Measurements from ENCODE around the gene ARMC9. TPM values are rescaled to one million over a fixed set of nuclear protein-coding genes. Genes with fewer than 3 reads are reported as not detected.
A peak's percentile ranks its signal among the peaks of the same experiment; 100 is the strongest.

Gene ARMC9
- total and polyA plus RNA-seq, 8 donors: 4.5 to 114 (median 11.0) TPM

DNA sequence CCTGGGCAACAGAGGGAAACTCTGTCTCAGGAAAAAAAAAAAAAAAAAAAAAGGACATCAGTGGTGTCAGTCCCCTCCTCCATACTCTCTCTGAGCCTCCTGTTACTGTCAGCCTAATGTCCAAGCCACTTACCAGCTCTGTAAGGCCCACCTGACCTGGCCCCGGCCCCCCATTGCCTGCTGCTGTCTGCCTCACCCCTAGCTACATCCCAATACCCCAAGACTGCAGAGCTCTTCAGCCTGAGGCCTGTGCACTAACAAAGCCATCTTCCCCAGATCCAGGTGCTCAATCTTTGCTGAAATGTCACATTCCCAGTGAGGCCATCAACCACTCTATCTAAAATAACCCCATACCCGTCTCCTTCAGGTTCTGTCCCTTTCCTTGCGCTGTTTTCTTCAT is 5.7 kb downstream of the ARMC9 start:
- Histone ChIP-seq H3K27ac (peak overlapping the region in 1 of 5 donors; percentile 58), H3K4me1 (peaks cover 3 to 37% (median 15%) of the 10 kb centered on the region in 4 donors), H3K4me3 (no peak overlapping the region), H3K36me3 (peaks cover 0 to 28% (median 19%) of the 10 kb centered on the region in 4 donors), H3K9me3 (no peaks in the 10 kb centered on the region), H3K27me3 (no peaks in the 10 kb centered on the region)
- TF ChIP-seq POLR2A (IDR thresholded peaks at IDR 0.05): no peak
- TF ChIP-seq POLR2AphosphoS5 (IDR thresholded peaks at IDR 0.05): no peak
- no peak for TF ChIP-seq EP300 (IDR thresholded peaks at IDR 0.05)
- TF ChIP-seq, protein P1, sequence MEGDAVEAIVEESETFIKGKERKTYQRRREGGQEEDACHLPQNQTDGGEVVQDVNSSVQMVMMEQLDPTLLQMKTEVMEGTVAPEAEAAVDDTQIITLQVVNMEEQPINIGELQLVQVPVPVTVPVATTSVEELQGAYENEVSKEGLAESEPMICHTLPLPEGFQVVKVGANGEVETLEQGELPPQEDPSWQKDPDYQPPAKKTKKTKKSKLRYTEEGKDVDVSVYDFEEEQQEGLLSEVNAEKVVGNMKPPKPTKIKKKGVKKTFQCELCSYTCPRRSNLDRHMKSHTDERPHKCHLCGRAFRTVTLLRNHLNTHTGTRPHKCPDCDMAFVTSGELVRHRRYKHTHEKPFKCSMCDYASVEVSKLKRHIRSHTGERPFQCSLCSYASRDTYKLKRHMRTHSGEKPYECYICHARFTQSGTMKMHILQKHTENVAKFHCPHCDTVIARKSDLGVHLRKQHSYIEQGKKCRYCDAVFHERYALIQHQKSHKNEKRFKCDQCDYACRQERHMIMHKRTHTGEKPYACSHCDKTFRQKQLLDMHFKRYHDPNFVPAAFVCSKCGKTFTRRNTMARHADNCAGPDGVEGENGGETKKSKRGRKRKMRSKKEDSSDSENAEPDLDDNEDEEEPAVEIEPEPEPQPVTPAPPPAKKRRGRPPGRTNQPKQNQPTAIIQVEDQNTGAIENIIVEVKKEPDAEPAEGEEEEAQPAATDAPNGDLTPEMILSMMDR (IDR thresholded peaks at IDR 0.05): no peak
- no peak for DNase-seq
- intact Hi-C loops (cut with DNase I; ENCODE audit: low total_unique reads): no loop called here
- 92 to 100% (median 95%) methylated on average over 3 of the region's 3 CpGs for WGBS, 5 donors

- TF ChIP-seq POLR2A (IDR thresholded peaks at IDR 0.05): no peak
- TF ChIP-seq POLR2AphosphoS5 (IDR thresholded peaks at IDR 0.05): no peak
- TF ChIP-seq EP300 (IDR thresholded peaks at IDR 0.05): no peak
- TF ChIP-seq, protein P1 (IDR thresholded peaks at IDR 0.05): no peak
- Histone ChIP-seq H3K9me3 (no peaks in the 10 kb centered on the region), H3K4me3 (no peak overlapping the region), H3K36me3 (peaks cover 0 to 32% (median 24%) of the 10 kb centered on the region in 4 donors), H3K4me1 (peaks cover 0 to 33% (median 11%) of the 10 kb centered on the region in 4 donors), H3K27me3 (no peaks in the 10 kb centered on the region), H3K27ac (peak overlapping the region in 1 of 5 donors; percentile 58)
- WGBS, 5 donors: 82 to 91% (median 87%) methylated on average over 5 of the region's 5 CpGs
- intact Hi-C loops (cut with DNase I; ENCODE audit: low total_unique reads): no loop called here
- DNase-seq: no peak
Measured at GRCh38 chr2:231204581-231204980, 6.2 kb downstream of the ARMC9 start.

GRCh38 chr2:231207734-231208133 is 9.3 kb downstream of the ARMC9 start:
- H3K36me3 ChIP-seq: peaks cover 0 to 48% (median 33%) of the 10 kb centered on the region in 4 donors
- no peaks in the 10 kb centered on the region for H3K27me3 ChIP-seq
- peaks cover 0 to 8% (median 0%) of the 10 kb centered on the region in 4 donors for H3K4me1 ChIP-seq
- no peak for DNase-seq
- TF ChIP-seq, protein P1 (IDR thresholded peaks at IDR 0.05): no peak
- no peak for TF ChIP-seq EP300 (IDR thresholded peaks at IDR 0.05)
- TF ChIP-seq POLR2A (IDR thresholded peaks at IDR 0.05): no peak
- TF ChIP-seq POLR2AphosphoS5 (IDR thresholded peaks at IDR 0.05): no peak
- no peaks in the 10 kb centered on the region for H3K9me3 ChIP-seq
- H3K27ac ChIP-seq: peak overlapping the region in 1 of 5 donors; percentile 51
- no peak overlapping the region for H3K4me3 ChIP-seq
- intact Hi-C loops (cut with DNase I; ENCODE audit: low total_unique reads): no loop called here
- WGBS, 5 donors: 78 to 81% (median 80%) methylated on average over 4 of the region's 4 CpGs

GRCh38 chr2:231210782-231211181 is 12.4 kb downstream of the ARMC9 start:
- intact Hi-C loops (cut with DNase I; ENCODE audit: low total_unique reads): no loop called here
- no peak overlapping the region for H3K4me3 ChIP-seq
- H3K27me3 ChIP-seq: no peaks in the 10 kb centered on the region
- no peak for DNase-seq
- no peak for TF ChIP-seq POLR2A (IDR thresholded peaks at IDR 0.05)
- no peak for TF ChIP-seq POLR2AphosphoS5 (IDR thresholded peaks at IDR 0.05)
- H3K4me1 ChIP-seq: peaks cover 0 to under 1% (median 0%) of the 10 kb centered on the region in 4 donors
- peak overlapping the region in 1 of 5 donors; percentile 63 for H3K27ac ChIP-seq
- WGBS, 5 donors: 78 to 95% (median 89%) methylated on average over 3 of the region's 3 CpGs
- H3K9me3 ChIP-seq: no peaks in the 10 kb centered on the region
- peaks cover 0 to 63% (median 42%) of the 10 kb centered on the region in 4 donors for H3K36me3 ChIP-seq

DNA sequence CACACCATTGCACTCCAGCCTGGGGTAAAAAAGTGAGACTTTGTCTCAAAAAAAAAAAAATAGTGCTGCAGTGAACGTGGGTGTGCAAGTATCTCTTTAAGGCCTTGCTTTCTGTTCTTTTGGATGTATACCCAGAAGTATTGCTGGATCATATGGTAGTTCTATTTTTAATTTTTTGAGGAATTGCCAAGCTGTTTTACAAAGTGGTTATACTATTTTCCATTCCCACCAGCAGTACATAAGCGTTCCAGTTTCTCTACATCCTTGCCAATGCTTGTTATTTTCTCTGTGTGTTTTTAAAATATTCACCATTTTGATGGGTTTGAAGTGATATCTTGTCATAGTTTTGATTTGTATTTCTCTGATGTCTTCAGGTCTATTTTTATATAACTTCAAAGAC is 13.1 kb downstream of the ARMC9 start:
- no peaks in the 10 kb centered on the region for H3K27me3 ChIP-seq

More for the DNA sequence above, 13.1 kb downstream of the ARMC9 start:
- Histone ChIP-seq H3K36me3 (peaks cover 0 to 67% (median 46%) of the 10 kb centered on the region in 4 donors), H3K27ac (peak overlapping the region in 1 of 5 donors; percentile 63), H3K4me1 (no peaks in the 10 kb centered on the region), H3K4me3 (no peak overlapping the region), H3K9me3 (no peaks in the 10 kb centered on the region)
- 54 to 81% (median 73%) methylated on average over 2 of the region's 2 CpGs for WGBS, 5 donors
- TF ChIP-seq POLR2A (IDR thresholded peaks at IDR 0.05) (no peak), POLR2AphosphoS5 (IDR thresholded peaks at IDR 0.05) (no peak), EP300 (IDR thresholded peaks at IDR 0.05) (no peak)
- TF ChIP-seq, protein P1 (IDR thresholded peaks at IDR 0.05): no peak
- intact Hi-C loops (cut with DNase I; ENCODE audit: low total_unique reads): no loop called here
- DNase-seq: peak in 1 of 2 donors; percentile 63
